Right atrium auricular region (tissue), 2 donors: ENCODE measurements around the gene ATP6V1F. TPM values are rescaled to one million over a fixed set of nuclear protein-coding genes. Genes with fewer than 3 reads are reported as not detected.

Experiments used
- DNase-seq: peaks from one replicate; pipeline ENCODE4 v3.0.0-alpha.2; 2019; ENCODE audit warnings: low spot score
- H3K27ac ChIP-seq, 2 donors: fragments of 200-600 bp; sonication (generic); 1 replicate in 1 of 2; 2 replicates in 1 of 2; pipeline ENCODE4 v1.5.1; 2016 to 2019
- H3K27me3 ChIP-seq, 2 donors: fragments of 200-600 bp; sonication (generic); one replicate each; pipeline versions ENCODE4 v1.5.1 to v1.6.0; 2017 to 2019
- H3K36me3 ChIP-seq: fragments of 200-600 bp; sonication (generic); one replicate; pipeline ENCODE4 v1.5.1; 2016
- H3K4me1 ChIP-seq, 2 donors: fragments of 200-600 bp; sonication (generic); one replicate each; pipeline versions ENCODE4 v1.5.1 to v1.6.0; 2017 to 2019
- H3K4me3 ChIP-seq, 2 donors: fragments of 200-600 bp; sonication (generic); 1 replicate in 1 of 2; 2 replicates in 1 of 2; pipeline ENCODE4 v1.5.1; 2017 to 2019; ENCODE audit warnings: mild to moderate bottlenecking in 1 of 2, moderate library complexity in 1 of 2
- H3K9me3 ChIP-seq, 2 donors: fragments of 200-600 bp; sonication (generic); one replicate each; pipeline ENCODE4 v1.5.1; 2019
- total RNA-seq, 2 donors: library from RNA; depleted of rRNA; stranded (reverse); fragments of >200 nt; gene quantifications; one replicate each; pipeline ENCODE4 v1.1.0, GENCODE V29; 2016
- TF ChIP-seq, protein P1 (sequence below), 2 donors: fragments of 200-600 bp; sonication (generic); IDR thresholded peaks; one replicate each; pipeline ENCODE4 v1.5.1; 2019; ENCODE audit warnings: antibody characterized with exemption in 2 of 2

The ATP6V1F gene
- total RNA-seq, 2 donors from 2014 or later: 121 TPM

DNA sequence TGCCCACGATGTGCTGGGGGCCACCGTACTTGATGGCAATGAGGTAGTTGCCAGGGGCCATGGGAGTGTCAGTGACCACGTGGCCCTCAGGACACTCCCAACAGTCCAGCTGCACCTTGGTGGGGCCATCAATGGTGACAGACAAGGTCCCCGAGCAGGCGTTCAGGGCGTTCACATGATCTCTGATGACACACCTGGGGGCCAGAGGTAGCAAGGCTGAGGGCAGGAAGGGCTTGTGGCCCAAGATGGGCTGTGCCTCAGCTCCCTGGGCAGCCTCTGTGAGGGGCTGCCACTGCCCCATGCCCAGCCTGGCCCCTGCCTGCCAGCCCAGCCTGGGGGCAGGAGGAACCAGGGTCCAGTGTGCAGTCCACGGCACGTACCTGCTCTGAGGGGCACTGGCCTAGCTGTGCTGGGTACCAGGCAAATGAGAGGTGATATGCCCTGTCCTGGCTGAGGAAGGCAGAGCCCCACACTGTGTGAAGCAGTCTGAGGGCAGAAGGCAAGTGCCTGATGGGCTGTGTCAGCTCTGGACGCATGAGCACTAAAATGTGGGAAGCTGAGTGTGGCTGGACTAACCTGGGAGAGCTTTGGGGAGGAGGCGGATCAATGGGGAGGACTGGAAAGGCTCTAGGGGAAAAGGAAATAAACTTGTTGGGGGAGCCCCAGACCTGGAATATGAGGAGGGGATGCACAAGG is 51.4 kb downstream of the ATP6V1F start:
- peaks cover 17 to 21% of the 10 kb centered on the region in 2 donors for H3K27me3 ChIP-seq
- TF ChIP-seq, protein P1, sequence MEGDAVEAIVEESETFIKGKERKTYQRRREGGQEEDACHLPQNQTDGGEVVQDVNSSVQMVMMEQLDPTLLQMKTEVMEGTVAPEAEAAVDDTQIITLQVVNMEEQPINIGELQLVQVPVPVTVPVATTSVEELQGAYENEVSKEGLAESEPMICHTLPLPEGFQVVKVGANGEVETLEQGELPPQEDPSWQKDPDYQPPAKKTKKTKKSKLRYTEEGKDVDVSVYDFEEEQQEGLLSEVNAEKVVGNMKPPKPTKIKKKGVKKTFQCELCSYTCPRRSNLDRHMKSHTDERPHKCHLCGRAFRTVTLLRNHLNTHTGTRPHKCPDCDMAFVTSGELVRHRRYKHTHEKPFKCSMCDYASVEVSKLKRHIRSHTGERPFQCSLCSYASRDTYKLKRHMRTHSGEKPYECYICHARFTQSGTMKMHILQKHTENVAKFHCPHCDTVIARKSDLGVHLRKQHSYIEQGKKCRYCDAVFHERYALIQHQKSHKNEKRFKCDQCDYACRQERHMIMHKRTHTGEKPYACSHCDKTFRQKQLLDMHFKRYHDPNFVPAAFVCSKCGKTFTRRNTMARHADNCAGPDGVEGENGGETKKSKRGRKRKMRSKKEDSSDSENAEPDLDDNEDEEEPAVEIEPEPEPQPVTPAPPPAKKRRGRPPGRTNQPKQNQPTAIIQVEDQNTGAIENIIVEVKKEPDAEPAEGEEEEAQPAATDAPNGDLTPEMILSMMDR (IDR thresholded peaks at IDR 0.05): no peak

DNA sequence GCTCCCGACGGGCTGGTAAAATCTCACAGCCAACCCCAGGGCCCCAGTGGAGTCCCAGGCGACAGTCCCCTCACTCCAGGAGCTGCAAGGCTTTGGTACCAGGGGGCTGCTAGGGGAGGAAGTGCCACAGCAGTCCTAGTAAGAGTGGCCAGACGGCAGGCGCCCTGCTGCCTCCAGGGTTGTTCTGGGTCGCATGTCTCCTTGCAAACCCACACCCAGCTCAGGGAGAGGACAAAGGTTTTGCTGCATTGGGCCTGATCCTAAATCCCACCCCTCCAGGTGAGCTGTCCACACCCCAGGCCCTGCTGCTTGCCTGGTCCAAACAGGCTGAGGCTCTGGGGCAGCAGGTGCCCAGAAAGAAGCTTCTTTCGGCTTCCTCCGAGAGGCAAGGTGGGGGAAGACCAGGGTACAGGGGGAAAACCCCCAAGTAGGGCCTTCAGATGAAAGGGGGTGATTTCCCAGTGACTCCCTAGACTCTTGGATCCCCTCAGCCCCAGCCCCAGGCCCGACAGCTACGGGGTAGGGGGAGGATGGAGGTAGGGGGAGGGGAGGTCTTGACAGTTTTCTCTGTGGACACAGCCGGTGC is 52.0 kb downstream of the ATP6V1F start:
- Histone ChIP-seq H3K27ac (no peak overlapping the region), H3K9me3 (no peaks in the 10 kb centered on the region), H3K4me3 (peak overlapping the region in 1 of 2 donors; percentile 10), H3K27me3 (peaks cover 17 to 21% of the 10 kb centered on the region in 2 donors), H3K4me1 (peaks cover 0 to 30% of the 10 kb centered on the region in 2 donors), H3K36me3 (no peaks in the 10 kb centered on the region)
- TF ChIP-seq, protein P1 (IDR thresholded peaks at IDR 0.05): no peak
- DNase-seq: no peak

More for the DNA sequence above, 51.4 kb downstream of the ATP6V1F start:
- Histone ChIP-seq H3K9me3 (no peaks in the 10 kb centered on the region), H3K4me3 (no peak overlapping the region), H3K4me1 (peaks cover 0 to 33% of the 10 kb centered on the region in 2 donors), H3K27ac (no peak overlapping the region), H3K36me3 (no peaks in the 10 kb centered on the region)
- no peak for DNase-seq

DNA sequence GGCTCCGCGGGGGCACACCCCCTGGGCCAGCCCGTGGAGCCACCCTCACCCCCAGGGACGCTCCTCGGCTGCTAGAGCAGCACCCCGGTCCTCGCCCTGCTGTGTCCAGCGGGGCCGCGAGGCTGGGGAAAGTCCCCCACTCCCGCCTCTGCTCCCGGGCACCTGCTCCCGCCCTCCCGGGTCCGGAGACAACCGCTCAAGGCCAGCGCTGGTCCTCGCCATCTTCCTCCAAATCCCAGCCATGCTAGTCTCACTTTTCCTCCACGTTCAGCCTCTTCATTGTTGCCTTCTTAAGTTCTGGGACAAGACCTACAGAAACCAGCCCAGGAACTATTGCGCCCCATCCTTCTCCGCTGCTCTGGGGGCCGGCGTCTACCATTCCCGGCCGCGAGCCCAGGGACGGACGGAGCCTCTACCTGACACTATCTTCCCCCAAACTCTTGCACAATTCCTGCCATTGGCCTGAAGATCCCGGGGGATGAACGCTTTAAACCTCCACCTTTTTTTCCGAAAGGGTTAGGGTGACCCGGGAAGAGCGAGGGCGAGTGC is 52.7 kb downstream of the ATP6V1F start:
- H3K27ac ChIP-seq: no peak overlapping the region
- peaks cover 0 to 23% of the 10 kb centered on the region in 2 donors for H3K4me1 ChIP-seq
- H3K4me3 ChIP-seq: peak overlapping the region in 1 of 2 donors; percentile 10
- TF ChIP-seq, protein P1 (IDR thresholded peaks at IDR 0.05): no peak
- no peak for DNase-seq
- H3K27me3 ChIP-seq: peaks cover 14 to 19% of the 10 kb centered on the region in 2 donors
- H3K36me3 ChIP-seq: no peaks in the 10 kb centered on the region
- H3K9me3 ChIP-seq: no peaks in the 10 kb centered on the region

Other genes with a start within 250 kb of the ATP6V1F start
- under 1 TPM; 0.39 to 0.63 TPM for gene GARIN1A, start 190.6 kb upstream of the ATP6V1F start, total RNA-seq
- gene CALU, start 123.5 kb upstream of the ATP6V1F start, total RNA-seq: 100 to 1,000 TPM; 190 to 286 TPM
- gene OPN1SW, start 87.1 kb upstream of the ATP6V1F start, total RNA-seq: not detected
- gene CCDC136, start 70.9 kb upstream of the ATP6V1F start, total RNA-seq: 1 to 10 TPM; 2.6 to 8.5 TPM
- 100 to 1,000 TPM; 215 to 646 TPM for gene FLNC, start 32.5 kb upstream of the ATP6V1F start, total RNA-seq
- not detected for gene KCP, start 47.9 kb downstream of the ATP6V1F start, total RNA-seq
- gene IRF5, start 75.1 kb downstream of the ATP6V1F start, total RNA-seq: 1 to 10 TPM; 2.7 to 4.4 TPM
- 10 to 100 TPM; 23.5 to 23.6 TPM for gene TNPO3, start 192.3 kb downstream of the ATP6V1F start, total RNA-seq